HG03175 (cell line): Measurements from ENCODE around the gene WIZ.
A peak's percentile ranks its signal among the peaks of the same experiment; 100 is the strongest.

Experiments
- ATAC-seq: cut with Tn5 transposase; IDR thresholded peaks from one replicate; pipeline ENCODE4 v1.9.1; 2021; ENCODE audit warnings: mild to moderate bottlenecking, moderate library complexity; ENCODE audit not compliant: unreplicated experiment

WIZ gene

DNA sequence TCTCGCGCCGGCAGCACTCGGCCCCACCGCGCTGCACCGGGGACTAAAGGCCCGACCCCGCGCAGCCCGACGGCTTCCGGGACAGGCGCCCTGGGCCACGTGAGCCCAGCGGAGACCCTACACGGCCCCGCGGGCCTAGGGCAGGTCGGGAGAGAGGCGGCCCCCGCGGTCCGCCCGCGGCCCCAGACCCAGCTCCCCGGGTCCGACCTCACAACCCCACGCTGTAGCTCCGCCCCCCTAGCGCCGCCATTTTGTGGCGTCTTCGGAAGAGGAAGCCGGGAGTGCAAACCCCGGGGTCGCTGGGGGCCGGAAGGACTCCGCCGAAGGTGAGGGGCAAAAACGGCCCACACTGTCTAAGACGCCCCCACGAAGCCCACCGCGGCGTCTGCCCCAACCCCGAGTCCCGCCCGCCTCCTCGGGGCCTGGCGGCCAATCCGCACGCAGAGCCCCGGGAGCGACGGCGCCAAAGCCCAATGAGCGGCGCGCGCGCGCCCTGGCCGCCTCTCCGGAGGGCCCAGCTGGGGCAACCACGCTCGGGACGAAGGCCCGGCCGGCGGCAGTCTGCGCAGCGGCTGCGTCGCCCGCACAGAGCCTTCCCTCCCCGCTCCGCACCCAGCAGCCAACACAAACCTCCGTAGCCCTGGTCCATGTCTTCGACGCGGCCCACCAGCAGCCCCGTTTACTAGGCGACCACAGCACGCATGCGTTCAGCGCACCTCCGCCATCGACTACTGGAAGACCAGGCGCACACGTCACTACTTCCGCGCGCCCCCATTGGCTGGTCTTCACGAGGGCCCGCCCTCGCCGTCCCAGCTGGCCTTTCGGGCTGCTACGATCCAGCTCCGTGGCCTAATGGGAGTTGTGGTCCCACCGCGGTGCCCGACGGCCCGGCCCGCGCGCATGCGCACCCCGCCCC, 70.4 kb downstream of the WIZ start, which contains the start of gene AKAP8:
Gene AKAP8 (minus strand): TSS at position 705 of the 916 bp plus-strand sequence. CDS start 56 bp downstream, at position 649.
- ATAC-seq, result peak; percentile 91

DNA sequence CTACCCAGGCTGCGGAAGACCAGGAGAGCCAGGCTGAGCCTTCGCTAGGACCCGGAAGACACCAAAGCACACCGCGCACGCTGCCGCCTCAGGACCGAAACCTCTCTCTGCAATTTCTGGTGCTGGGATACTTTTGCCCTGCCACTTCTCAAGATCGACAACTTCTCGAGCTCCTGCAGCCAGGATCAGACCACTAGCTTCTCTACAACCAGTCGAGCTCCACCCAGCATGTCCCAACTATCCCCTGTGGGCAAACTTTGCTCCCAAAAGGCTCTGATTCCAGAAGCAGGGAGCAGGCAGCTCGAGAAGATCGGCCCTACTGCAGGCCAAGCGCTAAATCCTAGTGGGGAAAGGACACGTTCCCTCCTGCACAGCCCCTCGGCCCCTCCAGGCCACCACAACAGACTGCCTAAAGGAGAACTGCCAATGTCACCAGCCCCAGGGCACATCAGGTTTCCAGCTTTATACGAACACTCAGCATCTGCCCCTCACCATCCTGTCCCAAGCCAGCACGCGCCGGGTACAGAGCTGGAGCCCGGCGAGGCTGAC, 71.1 kb downstream of the WIZ start:
- ATAC-seq, result no peak

DNA sequence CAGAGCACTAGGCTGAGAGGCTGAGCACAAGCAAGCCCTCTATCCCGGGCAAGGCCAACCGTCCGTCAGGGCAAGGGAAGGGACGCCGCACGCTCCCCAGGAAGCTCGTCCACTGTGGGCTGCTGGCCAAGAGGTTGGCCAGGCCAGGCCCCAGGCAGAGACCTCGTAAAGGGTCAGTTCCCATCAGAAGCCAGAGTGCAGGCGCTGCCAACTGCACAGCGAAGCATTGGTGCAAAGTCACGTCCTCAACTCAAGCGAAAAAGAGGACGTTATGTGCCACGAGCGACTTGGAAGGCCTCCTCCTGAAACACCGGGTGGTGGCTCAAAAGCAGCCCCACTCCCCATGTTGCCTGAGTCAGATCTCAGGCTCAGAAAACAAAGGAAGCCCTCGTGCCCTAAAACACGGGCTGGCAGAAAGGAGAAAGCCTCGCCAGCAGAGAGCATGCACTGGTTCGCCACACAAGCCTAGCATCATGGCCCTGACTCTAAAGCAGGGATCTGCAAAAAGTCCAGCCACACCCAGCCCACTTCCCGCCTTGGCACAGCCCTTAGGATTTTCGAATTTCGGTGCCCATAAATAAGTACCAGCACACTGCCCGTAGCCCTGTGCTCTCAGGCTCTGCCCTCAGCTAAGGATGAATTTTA, 74.8 kb downstream of the WIZ start:
- ATAC-seq, result no peak

DNA sequence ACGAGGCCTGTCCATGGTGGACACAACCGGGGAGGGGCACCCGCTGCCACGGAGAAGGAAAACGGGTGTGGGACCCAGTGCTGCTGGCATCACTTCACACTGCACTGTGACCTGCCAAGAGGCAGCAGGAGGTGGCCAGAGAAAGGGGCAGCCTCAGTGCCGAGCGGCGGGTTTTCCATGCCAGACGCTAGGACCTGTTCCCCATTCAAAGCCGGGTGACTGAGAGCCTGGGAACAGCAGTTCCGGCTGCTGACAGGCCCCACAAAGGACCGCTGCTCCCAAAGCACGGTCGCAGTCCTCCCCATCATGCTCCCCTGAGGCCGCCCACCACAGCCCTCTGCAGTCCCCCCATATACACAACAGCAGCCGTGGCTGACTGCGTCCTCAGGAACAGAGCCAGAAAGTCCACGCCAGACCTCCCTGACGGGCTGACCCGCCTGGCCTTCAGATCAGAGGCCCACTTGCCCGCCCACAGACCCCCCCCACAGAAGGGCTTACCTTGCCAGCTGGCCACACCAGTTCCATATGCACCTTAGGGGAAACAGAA, 75.6 kb downstream of the WIZ start:
- ATAC-seq, result no peak

DNA sequence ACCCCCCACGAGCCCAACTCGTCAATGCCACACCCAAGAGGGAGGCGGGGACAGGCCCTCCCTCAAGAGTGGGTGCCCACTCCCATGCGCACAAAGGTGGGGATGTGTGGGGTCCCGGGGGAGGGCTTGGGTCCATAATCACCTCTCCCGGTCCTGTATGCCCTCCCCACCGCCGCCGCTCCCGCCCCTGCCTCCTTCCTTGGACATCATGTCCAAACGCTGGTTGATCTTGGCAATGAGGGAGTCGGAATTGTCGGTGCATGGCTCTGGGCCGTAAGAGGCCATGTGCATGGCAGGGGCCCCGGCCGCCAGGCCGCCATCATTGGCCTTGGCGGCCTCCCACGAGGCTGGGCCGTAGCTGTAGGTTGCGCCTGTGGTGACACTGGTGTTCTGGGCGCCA, 76.1 kb downstream of the WIZ start:
- ATAC-seq, result no peak

DNA sequence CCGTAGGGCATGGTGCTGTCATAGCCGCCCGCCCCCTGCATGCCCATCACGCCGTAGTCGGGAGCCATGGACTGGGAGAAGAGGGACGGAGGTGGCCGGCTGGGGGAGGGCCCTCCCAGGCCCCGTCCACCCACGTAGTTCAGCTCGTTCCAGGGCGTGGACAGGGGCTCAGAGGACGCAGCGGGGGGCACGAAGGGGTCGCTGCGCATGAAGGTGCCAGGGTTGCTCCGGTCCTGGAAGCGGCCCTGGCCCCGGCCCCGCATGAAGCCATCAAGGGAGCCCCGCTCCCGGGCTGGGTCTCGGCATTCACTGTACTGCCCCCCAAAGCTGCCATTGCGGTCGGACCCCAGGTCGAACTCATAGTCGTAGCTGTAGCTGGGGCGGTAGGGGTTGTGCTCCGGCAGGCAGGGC, 76.9 kb downstream of the WIZ start:
- ATAC-seq, result no peak

DNA sequence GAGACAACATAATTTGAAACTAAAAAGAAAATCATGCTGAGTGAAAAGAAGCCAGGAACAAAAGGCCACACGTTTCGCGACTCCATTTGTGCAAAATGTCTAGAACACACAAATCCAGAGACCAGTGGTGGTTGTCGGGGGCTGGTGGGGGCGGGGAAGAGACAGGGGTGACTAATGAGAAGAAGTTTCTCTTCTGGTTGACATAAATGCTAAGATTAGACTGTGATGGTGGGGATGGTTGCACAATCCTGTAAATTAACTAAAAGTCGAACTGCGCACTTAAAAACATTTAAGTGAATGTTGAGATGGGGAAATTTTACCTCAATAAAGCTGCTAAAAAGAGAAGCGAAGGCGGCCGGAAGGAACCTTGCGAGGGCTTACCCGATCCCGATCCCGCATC, 77.3 kb downstream of the WIZ start:
- ATAC-seq, result no peak

DNA sequence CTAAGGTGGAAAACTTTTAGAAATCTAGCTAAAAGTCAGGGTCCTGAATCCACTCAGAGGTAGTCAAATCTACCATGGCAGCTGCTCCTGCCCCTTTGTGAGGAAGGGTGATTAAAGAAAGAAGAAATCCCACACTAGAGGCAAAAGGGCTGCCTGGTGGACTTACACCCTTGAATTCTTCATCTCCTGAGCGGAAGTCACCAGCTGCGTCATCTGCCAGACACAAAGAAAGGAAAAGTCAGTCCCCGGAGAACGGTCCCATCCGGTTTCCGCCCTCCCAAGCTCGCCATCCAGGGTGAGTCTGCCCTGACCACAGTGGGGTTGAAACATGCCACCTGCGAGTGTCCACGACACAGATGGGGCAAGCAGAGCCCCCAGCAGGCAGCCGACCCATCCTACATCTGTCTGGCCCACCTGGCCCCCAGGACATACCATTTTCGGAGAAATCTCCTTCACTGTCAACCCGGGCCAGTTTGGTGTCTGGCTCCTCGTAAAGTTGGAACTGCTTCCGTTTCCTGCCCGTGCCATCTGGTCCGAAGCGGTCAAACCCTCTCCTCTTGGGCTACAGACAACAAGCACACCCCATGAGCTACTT, 77.9 kb downstream of the WIZ start:
- ATAC-seq, result no peak

DNA sequence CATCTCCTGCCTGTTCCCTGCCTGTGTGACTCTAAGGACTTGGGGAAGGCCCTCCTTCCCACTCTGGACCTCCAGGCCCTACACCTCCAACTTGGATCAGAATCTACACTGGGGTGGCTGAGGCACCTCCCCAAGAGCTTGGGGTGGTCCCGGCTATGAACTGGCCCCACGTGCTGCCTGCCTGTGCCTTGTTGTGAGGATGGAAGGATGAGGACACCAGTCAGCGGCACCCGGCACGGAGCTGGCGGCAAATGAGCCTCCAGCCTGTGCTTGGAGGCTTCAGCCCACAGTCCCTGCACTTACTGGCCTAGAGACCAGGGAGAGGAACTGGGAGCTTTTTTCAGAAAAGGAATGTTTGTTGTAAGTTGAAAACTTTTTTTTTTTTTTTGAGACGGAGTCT, 78.6 kb downstream of the WIZ start:
- ATAC-seq, result no peak
